Amniotic epithelial cell (primary cell): ENCODE measurements around the gene MPV17L2.
"Not testable (repeated sequence)": the region's sequence is repeated elsewhere in the genome, so short reads cannot be mapped to it uniquely, and the experiment has no call there.

Experiments used
- DNase-seq: peaks from one replicate; pipeline ENCODE4 v3.0.0-alpha.2; 2010; ENCODE audit warnings: low read depth

Gene MPV17L2

DNA sequence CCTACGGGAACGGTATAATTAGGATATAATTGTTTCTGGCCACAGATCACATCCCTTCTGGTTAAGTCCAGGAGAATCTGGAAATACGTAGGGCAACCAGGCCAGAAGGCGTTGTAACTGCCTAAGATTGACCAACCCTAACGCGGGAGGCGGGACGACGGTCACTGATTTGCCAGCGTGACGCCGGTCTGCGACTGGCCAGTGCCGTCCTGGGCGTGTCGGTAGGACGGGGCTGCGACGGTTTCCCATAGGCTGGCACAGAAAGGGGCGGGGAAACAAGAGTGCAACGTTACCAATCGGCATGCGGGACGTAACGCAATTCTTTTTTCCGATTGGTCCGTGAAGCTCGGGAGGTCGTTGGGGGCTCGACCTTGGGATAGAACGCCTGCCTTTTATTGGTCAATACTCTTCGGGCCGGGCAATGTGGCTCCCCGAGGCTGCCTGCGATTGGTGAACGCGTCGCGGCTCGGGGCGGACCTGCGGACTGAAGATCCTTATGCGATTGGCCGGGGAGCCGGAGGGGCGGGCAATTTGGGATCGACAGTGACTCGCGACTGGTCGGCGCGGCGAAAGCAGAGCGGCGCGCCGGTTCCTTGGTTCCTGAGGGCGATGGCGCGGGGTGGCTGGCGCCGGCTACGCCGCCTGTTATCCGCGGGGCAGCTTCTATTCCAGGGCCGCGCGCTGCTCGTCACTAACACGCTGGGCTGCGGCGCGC is at the start of gene MPV17L2:
Gene MPV17L2, plus strand, starts transcription at position 546 of the 715 bp plus-strand sequence. Its CDS starts 64 bp downstream, at position 610.
- DNase-seq = peak; percentile 100

- DNase-seq = no peak
Observed at GRCh38 chr19:18143902-18144301, 49.1 kb upstream of the MPV17L2 start.

DNA sequence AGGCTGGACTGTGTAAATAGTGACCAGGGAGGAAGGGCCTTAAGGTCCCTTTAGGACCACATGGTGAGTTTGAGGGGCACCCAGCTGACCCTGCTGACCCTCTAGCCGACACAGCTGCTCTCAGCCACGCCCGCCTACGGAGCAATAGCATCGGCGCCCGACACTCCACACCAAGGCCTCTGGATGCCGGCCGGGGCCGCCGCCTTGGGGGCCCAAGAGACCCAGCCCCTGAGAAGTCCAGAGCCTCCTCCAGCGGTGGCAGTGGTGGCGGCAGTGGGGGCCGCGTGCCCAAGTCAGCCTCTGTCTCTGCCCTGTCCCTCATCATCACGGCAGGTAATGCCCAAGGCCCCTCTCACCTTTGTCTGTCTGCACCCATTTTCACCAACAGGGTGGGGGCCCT is 48.7 kb upstream of the MPV17L2 start:
- no peak for DNase-seq

GRCh38 chr19:18144906-18145305 is 48.1 kb upstream of the MPV17L2 start:
- no peak for DNase-seq

- DNase-seq = no peak
Observed at GRCh38 chr19:18145391-18145999, 47.5 kb upstream of the MPV17L2 start.

DNA sequence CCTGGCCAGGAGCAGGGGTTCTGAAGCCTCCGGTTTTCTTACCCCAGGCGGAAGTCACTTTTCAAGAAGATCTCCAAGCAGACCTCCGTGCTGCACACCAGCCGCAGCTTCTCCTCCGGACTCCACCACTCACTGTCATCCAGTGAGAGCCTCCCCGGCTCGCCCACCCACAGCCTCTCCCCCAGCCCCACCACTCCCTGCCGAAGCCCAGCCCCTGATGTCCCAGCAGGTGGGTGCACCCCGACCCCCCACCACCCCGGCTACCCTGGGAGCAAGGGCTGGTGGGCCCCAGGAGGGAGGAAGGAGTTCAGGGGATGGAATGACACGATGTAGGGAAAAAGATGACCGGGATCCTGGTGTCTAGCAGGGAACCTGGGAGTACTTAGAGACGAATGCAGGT is 45.6 kb upstream of the MPV17L2 start:
- no peak for DNase-seq

DNA sequence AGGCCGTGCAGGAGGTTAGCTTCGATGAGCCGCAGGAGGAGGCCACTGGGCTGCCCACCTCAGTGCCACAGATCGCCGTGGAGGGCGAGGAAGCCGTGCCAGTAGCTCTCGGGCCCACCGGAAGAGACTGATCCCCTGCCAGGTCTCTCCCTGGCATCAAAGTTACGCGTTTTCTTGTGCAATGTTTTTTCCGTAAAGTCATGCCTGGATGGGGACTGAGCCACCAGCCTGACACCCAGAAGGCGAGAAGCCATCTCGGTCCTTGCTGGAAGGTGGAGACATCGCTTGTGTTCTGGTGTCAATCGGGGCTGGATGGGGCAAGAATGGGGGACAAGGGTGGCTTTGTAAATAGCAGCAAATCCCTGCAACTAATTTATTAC is 43.4 kb upstream of the MPV17L2 start:
- DNase-seq = no peak

GRCh38 chr19:18150776-18151624 is 42.0 kb upstream of the MPV17L2 start:
- DNase-seq = no peak

DNA sequence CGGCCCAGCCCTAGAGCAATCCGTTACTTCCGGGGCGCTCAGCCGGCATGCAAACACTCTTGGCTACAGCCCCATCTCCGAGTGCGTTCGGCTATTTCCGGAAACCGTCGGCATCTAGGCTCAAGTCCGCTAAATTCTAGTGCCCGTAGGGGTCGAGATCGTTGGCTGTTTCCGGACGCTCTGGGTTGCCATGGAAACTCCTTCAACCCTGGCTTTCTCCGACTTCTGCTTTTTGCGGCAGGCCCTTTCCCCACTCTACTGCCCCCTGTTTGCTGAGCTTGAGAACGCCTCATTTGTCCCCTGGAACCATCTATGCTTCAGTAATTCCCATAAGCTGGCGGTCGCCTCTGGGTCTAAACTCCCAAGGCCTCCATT is 40.6 kb upstream of the MPV17L2 start:
- peak; percentile 96 for DNase-seq

DNA sequence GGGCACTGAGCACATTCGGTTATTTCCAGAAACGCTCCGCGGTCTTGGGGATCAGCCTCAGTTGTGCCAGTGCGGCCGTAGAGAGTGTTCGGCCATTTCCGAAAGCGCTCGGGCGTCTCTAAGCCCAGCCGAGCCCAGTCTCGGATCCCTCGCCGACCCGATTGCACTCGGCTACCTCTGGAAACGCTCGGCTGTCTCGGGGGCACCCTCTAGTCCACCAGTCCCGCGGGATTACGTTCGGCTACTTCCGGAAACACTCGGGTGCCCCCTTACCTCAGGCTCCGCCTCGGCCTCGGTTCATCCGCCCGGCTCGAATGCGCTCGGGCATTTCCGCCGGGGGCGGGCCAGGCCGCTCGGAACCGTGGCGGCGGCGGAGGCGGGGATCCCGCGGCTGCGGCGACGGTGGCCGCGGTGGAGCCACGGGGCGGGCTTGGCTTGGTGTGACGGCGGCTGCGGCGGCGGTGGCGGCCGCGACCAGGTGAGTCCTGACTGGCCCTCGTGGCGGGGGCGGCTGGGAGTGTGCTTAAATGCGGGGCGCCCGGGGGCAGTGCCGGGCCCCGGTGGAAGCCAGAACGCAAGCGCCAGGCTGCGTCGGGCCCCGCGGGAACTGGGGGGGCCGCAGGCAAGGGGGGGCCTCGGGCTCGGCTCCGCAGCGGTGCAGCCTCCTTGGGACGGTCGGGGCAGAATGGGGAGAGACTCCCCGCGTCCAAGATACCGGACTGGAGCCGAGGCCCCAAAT is 40.0 kb upstream of the MPV17L2 start, which contains the start of gene PIK3R2:
Gene PIK3R2, plus strand, starts transcription at position 347 of the 739 bp plus-strand sequence. CDS start 2,717 bp downstream, outside the sequence.
- DNase-seq = peak; percentile 96

GRCh38 chr19:18153556-18154134 is 39.4 kb upstream of the MPV17L2 start:
- DNase-seq = no peak

GRCh38 chr19:18155095-18156087 is 37.6 kb upstream of the MPV17L2 start:
- no peak for DNase-seq

- no peak for DNase-seq
Observed at GRCh38 chr19:18156268-18156667, 36.8 kb upstream of the MPV17L2 start.

GRCh38 chr19:18156841-18157464 is 36.1 kb upstream of the MPV17L2 start:
- peak; percentile 92 for DNase-seq

DNA sequence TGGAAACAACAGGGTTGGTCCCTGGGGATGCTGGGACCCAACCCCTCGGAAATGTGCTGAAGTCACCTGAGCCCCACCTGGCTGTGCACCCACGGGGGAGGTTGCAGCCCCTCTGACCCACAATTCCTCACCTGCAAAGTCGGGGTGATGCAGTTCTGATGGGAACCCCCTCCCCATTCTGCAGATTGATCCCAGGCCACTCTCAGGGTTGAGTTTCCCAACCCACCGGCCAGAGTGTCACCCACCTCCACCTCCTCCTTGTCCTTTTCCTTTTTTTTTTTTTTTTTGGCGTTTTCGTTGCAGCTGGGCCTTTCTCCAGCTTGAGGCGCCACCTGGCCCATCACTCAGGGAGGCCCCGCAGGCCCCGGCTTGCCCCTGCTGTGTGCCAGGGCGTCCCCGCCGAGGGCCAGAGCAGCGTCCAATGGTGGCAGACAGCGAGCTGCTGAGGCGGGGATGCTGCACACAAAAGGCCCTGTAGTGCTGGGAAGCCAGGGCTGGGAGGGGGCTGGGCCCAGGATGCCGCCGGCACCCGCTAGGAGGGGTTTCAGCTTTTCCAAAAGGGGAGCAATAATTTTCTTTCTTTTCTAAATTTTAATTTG is 35.5 kb upstream of the MPV17L2 start:
- DNase-seq = no peak

GRCh38 chr19:18158467-18158866 is 34.6 kb upstream of the MPV17L2 start:
- DNase-seq = no peak

- not testable (repeated sequence) for DNase-seq
Observed at GRCh38 chr19:18159059-18159616, 33.9 kb upstream of the MPV17L2 start.

DNA sequence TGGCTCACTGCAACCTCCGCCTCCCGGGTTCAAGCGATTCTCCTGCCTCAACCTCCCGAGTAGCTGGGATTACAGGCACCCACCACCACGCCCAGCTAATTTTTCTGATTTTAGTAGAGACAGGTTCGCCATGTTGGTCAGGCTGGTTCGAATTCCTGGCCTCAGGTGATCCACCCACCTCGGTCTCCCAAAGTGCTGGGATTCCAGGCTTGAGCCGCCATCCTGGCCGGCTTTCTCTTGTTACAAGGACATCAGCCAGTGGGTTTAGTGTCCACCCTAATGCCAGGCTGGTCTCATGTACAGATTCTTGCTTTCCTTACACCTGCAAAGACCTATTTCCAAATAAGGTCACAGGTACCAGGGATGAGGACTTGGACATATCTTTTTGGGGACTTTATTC is 33.2 kb upstream of the MPV17L2 start:
- no peak for DNase-seq

GRCh38 chr19:18160493-18160970 is 32.5 kb upstream of the MPV17L2 start:
- no peak for DNase-seq
